ENCODE measurements around the gene ASB4.
A peak's percentile ranks its signal among the peaks of the same experiment; 100 is the strongest.
"Not testable (repeated sequence)": the region's sequence is repeated elsewhere in the genome, so short reads cannot be mapped to it uniquely, and the experiment has no call there.

Gene ASB4

GRCh38 chr7:95485391-95486123, at the start of gene ASB4:
ASB4 (plus strand) TSS chr7:95485943; CDS start chr7:95485972, 29 bp downstream.
- TF ChIP-seq GATA1 (IDR thresholded peaks at IDR 0.05; ENCODE audit: low read depth, low read length) (no peak), POLR2A (IDR thresholded peaks at IDR 0.05; ENCODE audit: low read length) (no peak)

GRCh38 chr7:95436407-95436806, 49.3 kb upstream of the ASB4 start:
- TF ChIP-seq POLR2A (IDR thresholded peaks at IDR 0.05; ENCODE audit: low read length) (peak; percentile 14), GATA1 (IDR thresholded peaks at IDR 0.05; ENCODE audit: low read depth, low read length) (no peak)
- DNase-seq = no peak

More at GRCh38 chr7:95485391-95486123, at the start of gene ASB4:
- DNase-seq = no peak

DNA sequence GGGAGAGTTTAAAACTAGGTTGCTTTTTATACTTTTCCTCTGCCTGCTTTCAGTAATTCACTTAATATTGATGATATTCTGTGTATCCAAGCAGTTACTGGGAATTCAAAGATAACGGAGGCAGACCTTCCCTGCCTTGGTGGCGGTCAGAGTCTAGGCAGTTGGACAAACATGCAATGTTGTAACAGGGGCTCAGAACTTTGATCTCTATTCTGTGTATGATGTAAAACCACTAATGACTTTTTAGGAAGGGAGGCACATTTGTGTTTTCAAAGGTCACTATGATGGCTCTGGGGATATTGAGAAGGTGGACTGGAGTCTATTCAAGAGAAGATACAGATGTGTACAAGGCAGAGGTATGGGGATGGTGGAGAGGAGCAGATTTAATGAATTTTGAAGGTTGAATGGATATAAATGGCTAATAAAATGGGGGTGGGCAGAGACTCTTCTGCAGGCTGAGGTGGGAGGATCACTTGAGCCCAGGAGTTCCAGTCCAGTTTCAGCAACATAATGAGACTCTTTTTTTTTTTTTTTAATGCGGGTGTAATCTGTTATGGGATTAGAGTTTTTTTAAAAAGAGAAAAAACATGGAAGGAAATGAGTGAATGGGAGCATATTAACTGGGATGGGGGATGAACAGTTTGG, 45.2 kb upstream of the ASB4 start:
- TF ChIP-seq GATA1 (IDR thresholded peaks at IDR 0.05; ENCODE audit: low read depth, low read length) (no peak), POLR2A (IDR thresholded peaks at IDR 0.05; ENCODE audit: low read length) (no peak)
- DNase-seq = no peak

GRCh38 chr7:95441042-95441823, 44.5 kb upstream of the ASB4 start:
- DNase-seq = no peak

DNA sequence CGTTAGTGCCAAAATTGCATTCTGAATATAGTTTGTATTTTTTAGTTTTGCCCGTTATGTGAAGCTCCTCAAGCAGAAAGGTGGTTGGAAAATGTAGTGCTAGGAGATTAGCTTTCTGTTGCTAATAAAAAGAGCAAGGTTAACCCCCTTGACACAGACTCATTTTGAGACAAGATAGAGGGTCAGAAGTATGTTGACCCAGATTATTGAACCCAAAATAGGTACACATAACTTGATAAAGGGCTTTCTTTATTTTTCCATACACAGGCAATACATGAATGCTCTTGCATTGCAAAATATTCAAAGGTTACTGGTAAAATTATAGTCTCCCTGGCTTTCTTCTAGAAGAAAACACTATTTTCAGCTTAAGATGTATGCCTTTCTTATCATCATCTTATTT, 40.9 kb upstream of the ASB4 start:
- no peak for TF ChIP-seq GATA1 (IDR thresholded peaks at IDR 0.05; ENCODE audit: low read depth, low read length)
- TF ChIP-seq POLR2A (IDR thresholded peaks at IDR 0.05; ENCODE audit: low read length) = no peak
- DNase-seq = no peak

More at GRCh38 chr7:95441042-95441823, 44.5 kb upstream of the ASB4 start:
- TF ChIP-seq POLR2A (IDR thresholded peaks at IDR 0.05; ENCODE audit: low read length) = no peak
- TF ChIP-seq GATA1 (IDR thresholded peaks at IDR 0.05; ENCODE audit: low read depth, low read length) = no peak

GRCh38 chr7:95446618-95447017, 39.1 kb upstream of the ASB4 start:
- DNase-seq = peak in 1 of 2 experiments; percentile 7

GRCh38 chr7:95454438-95455045, 31.2 kb upstream of the ASB4 start:
- no peak for TF ChIP-seq GATA1 (IDR thresholded peaks at IDR 0.05; ENCODE audit: low read depth, low read length)
- no peak for TF ChIP-seq POLR2A (IDR thresholded peaks at IDR 0.05; ENCODE audit: low read length)

More at GRCh38 chr7:95446618-95447017, 39.1 kb upstream of the ASB4 start:
- TF ChIP-seq POLR2A (IDR thresholded peaks at IDR 0.05; ENCODE audit: low read length) (no peak), GATA1 (IDR thresholded peaks at IDR 0.05; ENCODE audit: low read depth, low read length) (no peak)

DNA sequence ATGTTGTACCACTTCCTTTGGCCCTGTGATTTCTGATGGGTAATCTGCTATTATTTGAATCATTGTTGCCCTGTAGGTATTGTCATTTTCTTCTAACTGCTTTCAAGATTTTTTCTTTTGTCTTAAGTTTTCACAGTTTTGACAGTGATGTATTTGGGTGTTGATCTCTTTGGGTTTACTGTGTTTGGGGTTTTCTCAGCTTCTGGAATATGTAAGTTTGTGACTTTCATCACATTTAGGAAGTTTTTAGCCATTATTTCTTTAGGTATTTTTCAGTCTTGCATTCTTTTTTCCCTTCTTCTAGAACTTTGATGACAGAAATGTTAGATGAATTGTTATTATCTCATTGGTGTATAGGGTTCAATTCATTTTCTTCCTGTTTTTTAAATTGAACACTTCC, 27.8 kb upstream of the ASB4 start:
- no peak for TF ChIP-seq GATA1 (IDR thresholded peaks at IDR 0.05; ENCODE audit: low read depth, low read length)
- TF ChIP-seq POLR2A (IDR thresholded peaks at IDR 0.05; ENCODE audit: low read length) = no peak
- no peak for DNase-seq

More at GRCh38 chr7:95454438-95455045, 31.2 kb upstream of the ASB4 start:
- no peak for DNase-seq

DNA sequence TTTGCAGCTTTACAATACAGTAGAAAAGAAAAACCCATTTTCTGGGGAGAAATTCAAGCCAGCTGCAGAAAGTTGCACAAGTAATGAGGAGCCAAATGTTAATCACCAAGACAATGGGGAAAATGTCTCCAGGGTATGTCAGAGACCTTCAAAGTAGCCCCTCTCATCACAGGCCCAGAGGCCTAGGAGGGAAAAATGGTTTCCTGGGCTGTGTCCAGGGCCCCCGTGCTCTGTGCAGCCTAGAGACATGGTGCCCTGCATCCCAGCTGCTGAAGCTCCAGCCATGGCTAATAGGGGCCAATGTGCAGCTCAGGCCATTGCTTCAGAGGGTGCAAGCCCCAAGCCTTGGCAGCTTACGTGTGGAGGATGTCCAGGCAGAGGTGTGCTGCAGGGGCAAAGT, 25.1 kb upstream of the ASB4 start:
- not testable (repeated sequence) for DNase-seq

DNA sequence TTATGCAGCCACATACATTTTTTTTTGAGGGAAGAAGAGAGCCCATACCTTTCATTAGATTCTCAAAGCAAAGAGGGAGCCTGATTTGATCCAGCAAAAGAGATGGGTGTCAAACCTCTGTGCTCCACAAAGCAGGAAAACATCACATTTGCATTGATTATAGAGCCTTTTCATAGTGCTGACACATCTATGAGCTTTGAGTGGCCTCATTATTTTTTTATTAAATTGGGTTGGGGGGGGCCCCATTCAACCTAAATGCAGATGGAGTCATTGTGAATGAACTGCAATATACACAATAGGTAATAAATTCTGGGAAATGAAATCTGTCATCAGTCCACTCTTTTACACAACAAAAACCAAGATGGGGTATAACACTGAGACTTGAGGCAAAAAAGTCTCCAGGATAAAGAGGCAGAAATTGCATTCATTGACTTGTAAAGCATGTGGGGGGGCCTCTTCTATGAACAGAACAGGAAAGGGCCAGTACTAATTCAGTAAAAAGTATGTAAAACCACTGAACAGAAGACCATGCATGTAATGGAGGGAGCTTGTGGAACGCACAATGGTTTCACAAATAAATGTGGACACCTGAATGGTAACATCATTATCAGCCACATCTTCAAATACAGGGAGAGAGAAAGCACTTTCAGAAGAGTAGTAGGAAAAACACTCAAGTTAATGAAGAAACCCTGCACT, 17.7 kb upstream of the ASB4 start:
- DNase-seq = no peak
- TF ChIP-seq GATA1 (IDR thresholded peaks at IDR 0.05; ENCODE audit: low read depth, low read length) (no peak), POLR2A (IDR thresholded peaks at IDR 0.05; ENCODE audit: low read length) (no peak)

DNA sequence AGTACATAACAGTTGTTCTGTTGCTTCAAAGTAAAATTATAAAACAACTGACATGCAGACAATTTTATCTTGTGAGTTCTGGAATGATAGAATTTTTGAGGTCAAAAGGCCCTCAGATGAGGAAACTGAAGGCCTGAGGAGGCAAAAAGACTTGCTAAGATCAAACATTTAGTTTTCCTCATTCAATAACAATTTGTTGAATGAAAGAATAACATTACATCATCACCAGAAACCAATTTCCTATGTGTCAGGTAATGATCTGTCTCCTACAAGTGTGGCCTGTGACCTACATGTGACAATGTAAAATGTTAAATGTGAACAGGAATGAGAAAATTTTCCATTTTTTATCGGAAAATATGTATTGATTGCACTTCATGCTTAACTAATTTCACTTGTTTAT, 16.6 kb upstream of the ASB4 start:
- TF ChIP-seq GATA1 (IDR thresholded peaks at IDR 0.05; ENCODE audit: low read depth, low read length) (no peak), POLR2A (IDR thresholded peaks at IDR 0.05; ENCODE audit: low read length) (no peak)
- no peak for DNase-seq

DNA sequence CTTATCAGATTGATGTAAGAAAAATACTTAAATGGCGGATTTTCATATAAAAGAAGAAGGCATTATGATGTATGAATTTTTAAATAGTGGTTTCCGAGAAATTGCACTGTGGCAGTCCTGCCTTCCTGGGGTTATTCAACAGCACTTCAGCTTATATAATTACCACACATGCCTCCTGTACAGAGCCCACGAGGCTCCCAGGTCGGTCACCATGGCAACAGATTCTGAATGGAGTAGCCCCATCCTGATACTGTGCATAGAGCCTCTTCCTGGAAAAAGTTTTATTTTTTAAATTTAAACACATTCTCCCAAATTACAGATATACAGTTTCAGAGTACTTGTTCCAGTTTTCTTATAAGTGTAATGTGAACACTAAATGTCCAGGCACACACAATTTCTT, 15.9 kb upstream of the ASB4 start:
- no peak for DNase-seq
- TF ChIP-seq POLR2A (IDR thresholded peaks at IDR 0.05; ENCODE audit: low read length) = no peak
- TF ChIP-seq GATA1 (IDR thresholded peaks at IDR 0.05; ENCODE audit: low read depth, low read length) = no peak

GRCh38 chr7:95470452-95470851, 15.3 kb upstream of the ASB4 start:
- DNase-seq = no peak
- TF ChIP-seq POLR2A (IDR thresholded peaks at IDR 0.05; ENCODE audit: low read length) (no peak), GATA1 (IDR thresholded peaks at IDR 0.05; ENCODE audit: low read depth, low read length) (no peak)
